CD4-positive, alpha-beta T cell (primary cell): ENCODE data around the gene PID1. TPM values are rescaled to one million over a fixed set of nuclear protein-coding genes. Genes with fewer than 3 reads are reported as not detected.

ENCODE experiments used
- ATAC-seq: fragments of 200-7000 bp; cut with Tn5 transposase; one replicate; pipeline ENCODE4 v1.10.0; 2022; ENCODE audit warnings: mild to moderate bottlenecking; ENCODE audit not compliant: poor library complexity
- CTCF ChIA-PET: fragments of 350-600 bp; sonication (Branson Sonifier 250); formaldehyde crosslinking; loops from one replicate; lab custom pipeline; 2021; ENCODE audit warnings: antibody characterized with exemption, inconsistent platforms; lab: Charles Lee
- POLR2A ChIA-PET: fragments of 350-600 bp; sonication (Branson Sonifier 250); formaldehyde crosslinking; loops from one replicate; lab custom pipeline; 2021; ENCODE audit warnings: antibody characterized with exemption, inconsistent platforms; lab: Charles Lee
- DNase-seq, 14 experiments: peaks; one replicate each; pipeline ENCODE4 v3.0.0-alpha.2; 2013 to 2020; ENCODE audit warnings: mixed read lengths in 2 of 14
- H3K27ac ChIP-seq, 2 donors: one replicate each; pipeline versions ENCODE4 v1.5.1 to v1.7.0; 2013; ENCODE audit warnings: low read length in 2 of 2, low read depth in 1 of 2, mild to moderate bottlenecking in 1 of 2
- H3K27me3 ChIP-seq, 2 experiments: 1 replicate in 1 of 2; 2 replicates in 1 of 2; pipeline versions ENCODE4 v1.6.1 to v1.7.0; 2013; ENCODE audit warnings: low read length in 2 of 2, control low read depth in 1 of 2, mild to moderate bottlenecking in 1 of 2, moderate library complexity in 1 of 2; ENCODE audit not compliant: insufficient read depth in 2 of 2, control insufficient read depth in 1 of 2
- H3K36me3 ChIP-seq: one replicate; pipeline ENCODE4 v1.6.1; 2013; ENCODE audit warnings: low read length, control low read depth; ENCODE audit not compliant: insufficient read depth
- H3K4me1 ChIP-seq: one replicate; pipeline ENCODE4 v1.6.1; 2013; ENCODE audit warnings: low read length, control low read depth; ENCODE audit not compliant: insufficient read depth
- H3K4me3 ChIP-seq: one replicate; pipeline ENCODE4 v1.5.1; 2013; ENCODE audit warnings: mild to moderate bottlenecking, low read length, moderate library complexity
- H3K9me3 ChIP-seq, 2 experiments: 1 replicate in 1 of 2; 2 replicates in 1 of 2; pipeline versions ENCODE4 v1.6.1 to v1.7.0; 2013; ENCODE audit warnings: low read length in 2 of 2, mild to moderate bottlenecking in 2 of 2, control low read depth in 1 of 2, moderate library complexity in 1 of 2; ENCODE audit not compliant: control insufficient read depth in 1 of 2, insufficient read depth in 1 of 2
- H3K27ac Mint-ChIP-seq: one replicate; pipeline ENCODE4 v1.8.0; 2020; ENCODE audit warnings: mixed read lengths
- H3K27me3 Mint-ChIP-seq: one replicate; pipeline ENCODE4 v1.8.0; 2021; ENCODE audit warnings: mixed read lengths
- H3K36me3 Mint-ChIP-seq: one replicate; pipeline ENCODE4 v1.8.0; 2021; ENCODE audit warnings: low read depth, mixed read lengths
- H3K4me1 Mint-ChIP-seq: one replicate; pipeline ENCODE4 v1.8.0; 2021; ENCODE audit warnings: low read depth, mixed read lengths
- H3K4me3 Mint-ChIP-seq: one replicate; pipeline ENCODE4 v1.8.0; 2020; ENCODE audit warnings: mild to moderate bottlenecking, mixed read lengths
- H3K9me3 Mint-ChIP-seq: one replicate; pipeline ENCODE4 v1.8.0; 2020; ENCODE audit warnings: mixed read lengths
- CTCF ChIP-seq: fragments of 200-600 bp; IDR thresholded peaks from one replicate; pipeline ENCODE4 v1.8.0; 2022; ENCODE audit warnings: antibody characterized with exemption, mild to moderate bottlenecking
- intact Hi-C, 2 experiments: fragments of 100-400 bp; cut with DNase I in 1 of 2; cut with micrococcal nuclease in 1 of 2; formaldehyde crosslinking; loops; one replicate each; pipeline versions ENCODE4 v1.15.1 to v1.9.0; 2023 to 2025; cut with DNase I, micrococcal nuclease
- total RNA-seq, 174 experiments: library from RNA in 2 of 174; stranded (reverse) in 2 of 174; gene quantifications; one replicate each; pipeline ENCODE4 v1.2.3 and lab custom pipeline; 2021 to 2026

Gene PID1
- total RNA-seq, 2 experiments from 2014 or later = 0.38 to 0.53 TPM

GRCh38 chr2:229118336-229118735, 152.8 kb downstream of the PID1 start:
- H3K4me1 Mint-ChIP-seq = no peaks in the 10 kb centered on the region
- H3K9me3 Mint-ChIP-seq = peaks cover 3% of the 10 kb centered on the region
- Histone ChIP-seq H3K27me3 (no peaks in the 10 kb centered on the region), H3K9me3 (no peaks in the 10 kb centered on the region), H3K27ac (no peak overlapping the region), H3K36me3 (no peaks in the 10 kb centered on the region), H3K4me3 (no peak overlapping the region), H3K4me1 (no peaks in the 10 kb centered on the region)
- intact Hi-C loops = no loop called here
- ChIA-PET POLR2A (no interaction called here), CTCF (no interaction called here)
- TF ChIP-seq CTCF = no peak
- H3K36me3 Mint-ChIP-seq = no peaks in the 10 kb centered on the region
- DNase-seq = no peak
- H3K4me3 Mint-ChIP-seq = no peak overlapping the region
- no peak for ATAC-seq
- no peaks in the 10 kb centered on the region for H3K27me3 Mint-ChIP-seq
- no peak overlapping the region for H3K27ac Mint-ChIP-seq

- ATAC-seq (no peak), DNase-seq (no peak)
- peaks cover 5% of the 10 kb centered on the region for H3K9me3 Mint-ChIP-seq
- H3K36me3 Mint-ChIP-seq = no peaks in the 10 kb centered on the region
- no peak for TF ChIP-seq CTCF
- no peaks in the 10 kb centered on the region for H3K36me3 ChIP-seq
- no peak overlapping the region for H3K27ac ChIP-seq
- H3K9me3 ChIP-seq = no peaks in the 10 kb centered on the region
- H3K4me3 Mint-ChIP-seq = no peak overlapping the region
- CTCF ChIA-PET = no interaction called here
- H3K4me3 ChIP-seq = no peak overlapping the region
- POLR2A ChIA-PET = no interaction called here
- no peaks in the 10 kb centered on the region for H3K4me1 ChIP-seq
- H3K4me1 Mint-ChIP-seq = no peaks in the 10 kb centered on the region
- intact Hi-C loops = no loop called here
- no peaks in the 10 kb centered on the region for H3K27me3 Mint-ChIP-seq
- no peaks in the 10 kb centered on the region for H3K27me3 ChIP-seq
- no peak overlapping the region for H3K27ac Mint-ChIP-seq
Measured at GRCh38 chr2:229111744-229112143, 159.3 kb downstream of the PID1 start.

- no peak for TF ChIP-seq CTCF
- POLR2A ChIA-PET = no interaction called here
- Mint-ChIP-seq H3K36me3 (no peaks in the 10 kb centered on the region), H3K4me1 (no peaks in the 10 kb centered on the region), H3K27me3 (no peaks in the 10 kb centered on the region), H3K4me3 (no peak overlapping the region), H3K27ac (no peak overlapping the region), H3K9me3 (peaks cover 4% of the 10 kb centered on the region)
- intact Hi-C loops = no loop called here
- peaks cover 0 to 3% of the 10 kb centered on the region in 2 experiments for H3K9me3 ChIP-seq
- ATAC-seq = no peak
- no peaks in the 10 kb centered on the region for H3K27me3 ChIP-seq
- H3K4me3 ChIP-seq = no peak overlapping the region
- H3K36me3 ChIP-seq = no peaks in the 10 kb centered on the region
- CTCF ChIA-PET = no interaction called here
- DNase-seq = no peak
- no peak overlapping the region for H3K27ac ChIP-seq
- H3K4me1 ChIP-seq = no peaks in the 10 kb centered on the region
Measured at GRCh38 chr2:229109195-229109594, 161.9 kb downstream of the PID1 start.
